ENCODE data around the gene CLPTM1L. TPM values are rescaled to one million over a fixed set of nuclear protein-coding genes. Genes with fewer than 3 reads are reported as not detected.

CLPTM1L gene
- total and polyA plus RNA-seq, 2 experiments from 2014 or later, result 129 to 130 TPM

- H3K36me3 ChIP-seq (replicated peaks; ENCODE audit: insufficient read depth, low read depth), result no peaks in the 10 kb centered on the region
- H3K9me3 ChIP-seq (ENCODE audit: low read depth), result no peaks in the 10 kb centered on the region
- no peak overlapping the region for H3K4me3 ChIP-seq
- H3K9me2 ChIP-seq (replicated peaks; ENCODE audit: insufficient read depth), result no peaks in the 10 kb centered on the region
- H3K4me1 ChIP-seq (ENCODE audit: insufficient read depth), result peaks cover 18% of the 10 kb centered on the region
- H3K27ac ChIP-seq, result peak overlapping the region; percentile 71
- H3K79me2 ChIP-seq, result no peaks in the 10 kb centered on the region
- no peaks in the 10 kb centered on the region for H3K27me3 ChIP-seq
- H3K4me2 ChIP-seq, result no peak overlapping the region
- no peak for DNase-seq (ENCODE audit: low spot score)
- H4K20me1 ChIP-seq (ENCODE audit: insufficient read depth, poor library complexity, severe bottlenecking), result no peaks in the 10 kb centered on the region
- no peak overlapping the region for H2AFZ ChIP-seq
- WGBS (ENCODE audit: low lambda C conversion rate, missing lambda C conversion rate), result 79% methylated on average over 17 of the region's 17 CpGs
- TF ChIP-seq EZH2 (IDR thresholded peaks at IDR 0.05; ENCODE audit: borderline replicate concordance) (no peak), EZH2phosphoT487 (IDR thresholded peaks at IDR 0.05; ENCODE audit: low read depth, severe bottlenecking, unreplicated experiment) (no peak)
- TF ChIP-seq, protein P1, sequence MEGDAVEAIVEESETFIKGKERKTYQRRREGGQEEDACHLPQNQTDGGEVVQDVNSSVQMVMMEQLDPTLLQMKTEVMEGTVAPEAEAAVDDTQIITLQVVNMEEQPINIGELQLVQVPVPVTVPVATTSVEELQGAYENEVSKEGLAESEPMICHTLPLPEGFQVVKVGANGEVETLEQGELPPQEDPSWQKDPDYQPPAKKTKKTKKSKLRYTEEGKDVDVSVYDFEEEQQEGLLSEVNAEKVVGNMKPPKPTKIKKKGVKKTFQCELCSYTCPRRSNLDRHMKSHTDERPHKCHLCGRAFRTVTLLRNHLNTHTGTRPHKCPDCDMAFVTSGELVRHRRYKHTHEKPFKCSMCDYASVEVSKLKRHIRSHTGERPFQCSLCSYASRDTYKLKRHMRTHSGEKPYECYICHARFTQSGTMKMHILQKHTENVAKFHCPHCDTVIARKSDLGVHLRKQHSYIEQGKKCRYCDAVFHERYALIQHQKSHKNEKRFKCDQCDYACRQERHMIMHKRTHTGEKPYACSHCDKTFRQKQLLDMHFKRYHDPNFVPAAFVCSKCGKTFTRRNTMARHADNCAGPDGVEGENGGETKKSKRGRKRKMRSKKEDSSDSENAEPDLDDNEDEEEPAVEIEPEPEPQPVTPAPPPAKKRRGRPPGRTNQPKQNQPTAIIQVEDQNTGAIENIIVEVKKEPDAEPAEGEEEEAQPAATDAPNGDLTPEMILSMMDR (IDR thresholded peaks at IDR 0.05; ENCODE audit: poor library complexity), result no peak
Observed at GRCh38 chr5:1316588-1317340, 28.1 kb downstream of the CLPTM1L start.

GRCh38 chr5:1315709-1316587 lies 29.0 kb downstream of the CLPTM1L start:
- no peak overlapping the region for H3K4me3 ChIP-seq
- no peak overlapping the region for H2AFZ ChIP-seq
- H3K27me3 ChIP-seq, result no peaks in the 10 kb centered on the region
- peak overlapping the region; percentile 71 for H3K27ac ChIP-seq
- H3K36me3 ChIP-seq (replicated peaks; ENCODE audit: insufficient read depth, low read depth), result no peaks in the 10 kb centered on the region
- H3K79me2 ChIP-seq, result no peaks in the 10 kb centered on the region
- H3K4me2 ChIP-seq, result peak overlapping the region; percentile 65
- peaks cover 18% of the 10 kb centered on the region for H3K4me1 ChIP-seq (ENCODE audit: insufficient read depth)
- no peaks in the 10 kb centered on the region for H3K9me2 ChIP-seq (replicated peaks; ENCODE audit: insufficient read depth)
- 39% methylated on average over 33 of the region's 33 CpGs for WGBS (ENCODE audit: low lambda C conversion rate, missing lambda C conversion rate)
- TF ChIP-seq EZH2phosphoT487 (IDR thresholded peaks at IDR 0.05; ENCODE audit: low read depth, severe bottlenecking, unreplicated experiment) (no peak), EZH2 (IDR thresholded peaks at IDR 0.05; ENCODE audit: borderline replicate concordance) (no peak)
- peak; percentile 78 for DNase-seq (ENCODE audit: low spot score)
- H3K9me3 ChIP-seq (ENCODE audit: low read depth), result no peaks in the 10 kb centered on the region
- no peaks in the 10 kb centered on the region for H4K20me1 ChIP-seq (ENCODE audit: insufficient read depth, poor library complexity, severe bottlenecking)

DNA sequence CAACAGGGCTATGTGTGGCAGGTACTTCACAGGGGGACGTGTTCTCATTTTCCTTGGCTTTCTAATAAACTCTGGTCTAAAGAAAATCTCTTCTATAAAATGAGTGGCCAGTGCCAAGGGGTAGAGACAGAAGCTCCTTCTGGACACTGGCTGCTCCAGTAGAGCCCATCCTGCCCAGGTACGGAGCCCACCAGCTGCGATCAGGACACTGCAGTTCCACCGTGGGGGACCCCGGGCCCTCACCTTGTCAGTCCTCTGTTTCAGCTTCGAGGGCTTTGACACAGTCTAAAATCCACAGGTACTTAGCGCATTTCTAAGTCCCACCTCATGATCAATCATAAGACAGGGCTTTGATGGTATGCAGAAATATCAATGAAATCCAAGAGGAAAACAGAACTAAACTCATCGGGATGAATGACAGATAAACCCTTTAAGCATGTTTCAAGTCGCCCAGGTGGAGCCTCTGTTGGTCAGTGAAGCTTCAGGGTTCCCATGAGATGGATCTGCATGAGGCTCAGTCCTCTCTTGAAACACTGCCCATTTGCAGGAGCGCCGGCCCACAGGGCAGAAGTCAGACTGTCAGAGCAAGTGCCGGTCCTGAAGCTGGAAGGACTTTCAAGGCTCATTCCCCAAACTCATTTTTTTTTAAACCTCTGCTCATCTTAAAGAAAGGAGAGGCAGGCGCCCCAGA lies 29.7 kb downstream of the CLPTM1L start:
- peaks cover 18% of the 10 kb centered on the region for H3K4me1 ChIP-seq (ENCODE audit: insufficient read depth)

More for the DNA sequence above, 29.7 kb downstream of the CLPTM1L start:
- Histone ChIP-seq H3K27ac (no peak overlapping the region), H2AFZ (no peak overlapping the region), H3K36me3 (replicated peaks; ENCODE audit: insufficient read depth, low read depth) (no peaks in the 10 kb centered on the region), H3K4me2 (peak overlapping the region; percentile 65), H3K9me2 (replicated peaks; ENCODE audit: insufficient read depth) (no peaks in the 10 kb centered on the region), H3K27me3 (no peaks in the 10 kb centered on the region), H3K79me2 (no peaks in the 10 kb centered on the region), H4K20me1 (ENCODE audit: insufficient read depth, poor library complexity, severe bottlenecking) (no peaks in the 10 kb centered on the region), H3K9me3 (ENCODE audit: low read depth) (no peaks in the 10 kb centered on the region), H3K4me3 (no peak overlapping the region)
- TF ChIP-seq, protein P1 (IDR thresholded peaks at IDR 0.05; ENCODE audit: poor library complexity), result no peak
- TF ChIP-seq EZH2 (IDR thresholded peaks at IDR 0.05; ENCODE audit: borderline replicate concordance), result no peak
- WGBS (ENCODE audit: low lambda C conversion rate, missing lambda C conversion rate), result 78% methylated on average over 13 of the region's 13 CpGs
- DNase-seq (ENCODE audit: low spot score), result no peak
